GM18861 (cell line): ENCODE data around the gene MRPL36.
"Not testable (repeated sequence)": the region's sequence is repeated elsewhere in the genome, so short reads cannot be mapped to it uniquely, and the experiment has no call there.

Source experiments
- ATAC-seq: cut with Tn5 transposase; IDR thresholded peaks from one replicate; pipeline ENCODE4 v1.9.1; 2021; ENCODE audit not compliant: unreplicated experiment

Gene MRPL36

DNA sequence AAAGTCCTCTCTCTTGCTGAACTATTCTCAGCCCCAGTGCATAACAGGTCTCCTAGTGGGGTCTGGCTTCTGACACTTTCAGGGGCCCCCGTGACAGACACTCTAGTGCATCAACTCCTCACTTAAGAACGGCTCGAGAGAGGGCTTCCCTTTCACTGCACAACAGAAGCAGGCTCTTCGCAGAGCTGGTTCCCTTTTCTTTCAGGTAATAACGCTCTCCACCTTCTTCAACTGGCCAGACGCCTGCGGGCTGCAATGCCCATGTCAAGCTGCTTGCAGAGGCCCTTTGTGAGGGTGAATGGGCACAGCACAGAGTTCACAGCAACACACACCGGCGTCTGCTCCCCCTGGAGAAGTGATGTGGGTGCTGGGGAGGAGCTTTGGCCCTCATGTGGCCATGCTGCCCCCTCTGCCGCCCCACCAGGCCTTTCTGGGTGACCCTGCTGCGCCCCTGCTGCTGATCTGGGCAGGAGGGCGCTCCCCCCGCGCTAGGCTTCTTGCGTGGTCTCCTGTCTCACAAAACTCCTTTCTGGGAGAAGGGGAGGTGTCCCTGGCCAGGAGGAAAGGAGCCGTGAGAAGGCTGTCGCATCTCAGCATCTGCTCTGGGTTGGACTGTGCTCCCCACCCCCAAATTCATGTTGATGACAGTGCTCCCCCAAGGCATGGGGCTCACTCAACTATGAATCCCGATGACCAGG is 2.4 kb downstream of the MRPL36 start:
- no peak for ATAC-seq

DNA sequence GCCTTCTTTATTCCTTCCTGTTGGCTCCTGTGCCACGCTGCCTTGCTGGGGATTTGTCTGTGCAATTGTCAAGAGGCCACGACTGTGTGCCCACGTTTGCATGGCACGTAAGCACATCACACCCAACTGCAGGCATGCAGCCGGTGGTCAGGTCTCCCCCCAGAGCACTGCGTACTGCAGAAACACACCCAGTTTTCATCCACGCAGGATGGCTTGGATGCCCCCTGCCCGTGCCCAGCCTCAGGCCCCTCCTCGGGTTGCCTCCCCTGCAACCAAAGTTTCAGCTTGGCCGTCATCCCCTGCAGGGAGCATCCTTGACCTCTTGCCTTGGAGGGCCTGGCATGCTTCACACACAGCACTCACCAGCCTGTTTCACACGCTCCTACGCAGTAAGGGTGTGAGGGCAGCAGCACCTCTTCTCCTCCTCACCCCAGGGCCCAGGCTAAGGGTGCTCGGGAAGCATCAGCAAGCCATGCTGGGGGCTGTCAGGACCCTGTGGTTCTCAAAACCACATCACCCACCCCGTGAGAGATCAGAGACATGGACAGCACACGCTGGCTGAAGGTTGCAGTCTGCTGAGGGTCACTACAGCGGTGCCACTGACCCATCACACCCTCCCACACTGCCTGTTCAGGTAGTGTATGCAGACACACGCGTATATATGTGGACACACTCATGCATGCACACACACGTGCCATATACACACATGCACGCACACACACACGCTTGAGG is 3.1 kb downstream of the MRPL36 start:
- no peak for ATAC-seq

DNA sequence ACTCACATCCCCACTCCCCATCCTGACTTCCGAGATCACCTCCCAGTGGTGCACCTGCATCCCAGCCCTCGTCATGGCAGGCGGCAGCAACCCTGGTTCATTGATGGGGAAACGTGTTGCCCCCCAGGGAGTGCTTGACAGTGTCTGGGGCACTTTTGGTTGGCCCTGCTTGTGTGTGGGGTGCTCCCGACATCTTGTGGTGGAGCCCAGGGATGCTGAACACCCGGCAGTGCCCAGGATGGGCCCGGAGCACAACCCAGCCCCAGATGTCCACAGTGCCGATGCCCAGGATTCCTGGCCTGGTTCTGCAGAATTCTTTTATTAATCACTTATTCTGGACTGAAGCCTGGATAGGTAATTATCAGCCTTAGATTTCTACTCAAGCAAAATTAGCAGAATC is 3.7 kb downstream of the MRPL36 start:
- no peak for ATAC-seq

DNA sequence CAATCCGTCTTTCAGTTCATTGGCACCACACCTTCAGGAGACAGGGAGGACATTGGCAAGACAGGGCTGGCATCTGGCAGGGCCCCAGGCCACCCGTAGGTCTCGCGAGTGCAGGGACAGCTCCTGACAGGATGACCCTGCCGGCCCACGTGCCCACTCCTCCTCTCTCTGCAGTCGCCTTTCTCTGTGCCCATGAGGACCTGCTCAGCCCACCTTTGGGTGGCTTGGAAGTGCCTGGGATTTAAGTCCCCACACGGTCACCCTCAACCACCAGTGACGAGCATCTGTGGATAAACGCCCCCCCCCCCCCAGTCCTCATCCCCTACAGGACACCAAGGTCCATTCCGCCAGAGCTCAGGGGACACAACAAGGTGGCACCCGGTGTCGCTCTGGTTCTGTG is 4.1 kb downstream of the MRPL36 start:
- no peak for ATAC-seq

DNA sequence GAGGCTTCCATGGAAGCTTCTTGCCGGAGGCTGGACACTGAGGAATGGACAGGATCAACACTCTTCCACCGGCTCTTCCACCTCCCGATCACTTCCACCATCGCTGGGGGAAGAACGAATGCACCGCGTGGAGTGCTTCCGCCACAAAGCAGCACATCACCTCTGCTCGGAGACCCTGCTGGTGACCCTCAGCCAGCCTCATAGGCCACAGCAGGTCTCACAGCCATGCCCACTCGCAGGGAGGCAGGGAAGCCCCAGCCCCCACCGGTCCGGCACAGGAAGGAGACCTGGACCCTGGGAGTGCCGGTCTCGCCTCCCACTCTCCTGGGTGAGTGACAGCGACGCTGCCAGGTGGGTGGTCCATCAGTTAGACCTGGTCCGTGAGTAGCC is 4.7 kb downstream of the MRPL36 start:
- ATAC-seq: no peak

DNA sequence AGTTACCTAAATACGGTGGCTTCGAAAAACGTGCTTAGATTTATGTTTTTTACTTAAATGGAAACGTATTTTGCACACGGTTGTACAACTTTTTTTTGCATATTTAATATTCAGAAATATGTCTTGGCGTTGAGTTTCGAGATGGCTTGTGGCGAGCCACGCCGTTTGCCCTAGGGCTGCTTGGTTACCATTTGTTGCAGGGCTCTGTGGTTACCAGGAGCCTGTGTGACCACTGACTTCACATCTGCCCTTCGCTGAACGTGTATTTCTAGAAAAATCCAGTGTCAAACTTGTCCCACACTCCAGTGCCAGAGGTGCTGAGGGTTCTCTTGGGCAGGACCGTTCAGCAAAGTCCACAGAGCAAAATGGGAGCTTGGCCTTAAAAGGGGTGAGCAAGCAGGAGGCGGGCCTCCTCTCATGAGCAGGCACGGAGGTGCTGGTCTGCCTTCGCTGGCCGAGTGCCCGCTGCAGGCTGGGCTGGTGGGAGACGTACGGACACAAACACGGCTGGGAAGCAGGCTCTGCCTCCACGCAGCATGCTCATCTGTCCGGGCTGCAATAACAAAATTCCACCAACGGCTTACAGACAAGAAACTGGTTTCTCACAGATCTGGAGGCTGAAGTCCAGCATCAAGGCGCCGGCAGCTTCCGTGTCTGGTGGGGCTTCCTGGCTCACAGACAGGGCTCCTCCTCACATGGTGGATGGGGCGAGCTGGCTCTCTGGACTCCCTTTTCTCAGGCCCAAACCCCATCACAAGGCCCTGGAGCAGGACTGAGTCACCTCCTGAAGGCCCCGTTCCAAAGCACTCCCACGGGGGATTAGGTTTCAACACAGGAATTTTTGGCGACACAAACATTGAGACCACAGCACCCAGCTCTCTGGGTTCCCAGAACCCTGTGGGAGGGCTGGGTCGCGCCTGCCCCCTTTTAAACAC is 5.4 kb downstream of the MRPL36 start:
- ATAC-seq: no peak

DNA sequence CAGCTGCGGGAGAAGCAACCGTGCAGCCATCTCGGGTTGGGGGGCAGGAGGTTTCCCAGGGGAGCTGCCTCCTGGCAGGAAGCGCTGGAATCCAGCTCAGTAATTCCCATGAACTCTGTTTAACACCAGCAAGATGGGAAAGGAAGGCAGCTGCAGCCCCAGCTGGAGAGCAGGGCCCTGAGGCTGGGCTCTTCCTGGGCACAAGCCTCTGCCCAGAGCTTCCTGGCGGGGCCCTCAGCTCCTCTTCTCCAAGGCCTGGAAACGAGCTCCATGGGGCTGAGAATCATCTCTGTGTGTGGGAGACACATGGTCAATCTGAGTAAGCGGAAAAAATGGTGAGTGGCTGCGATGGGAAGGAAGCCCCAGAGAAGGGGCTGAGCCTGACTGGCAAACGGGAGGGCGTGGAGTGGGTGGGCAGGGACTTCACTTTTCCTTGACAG is 6.3 kb downstream of the MRPL36 start:
- no peak for ATAC-seq

DNA sequence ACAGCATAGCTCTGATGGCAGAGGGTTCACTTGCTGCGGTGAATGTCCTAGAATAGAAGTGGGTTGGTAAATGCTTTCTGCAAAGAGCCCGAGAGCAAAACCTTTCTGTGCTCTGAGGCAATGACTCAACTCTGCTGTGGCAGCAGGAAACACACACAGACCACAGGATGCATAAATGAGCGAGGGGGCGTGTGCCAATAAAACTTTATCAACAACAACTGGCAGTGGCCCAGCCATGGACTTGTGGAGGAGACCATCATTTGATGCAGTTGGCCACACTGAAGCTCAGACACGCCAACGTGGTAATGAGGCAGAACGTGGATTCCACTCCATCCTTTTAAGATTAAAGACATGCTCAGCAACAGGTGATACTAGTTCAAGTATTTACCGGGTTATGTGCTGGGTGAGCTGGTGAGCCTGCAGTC is 6.8 kb downstream of the MRPL36 start:
- peak; percentile 98 for ATAC-seq

DNA sequence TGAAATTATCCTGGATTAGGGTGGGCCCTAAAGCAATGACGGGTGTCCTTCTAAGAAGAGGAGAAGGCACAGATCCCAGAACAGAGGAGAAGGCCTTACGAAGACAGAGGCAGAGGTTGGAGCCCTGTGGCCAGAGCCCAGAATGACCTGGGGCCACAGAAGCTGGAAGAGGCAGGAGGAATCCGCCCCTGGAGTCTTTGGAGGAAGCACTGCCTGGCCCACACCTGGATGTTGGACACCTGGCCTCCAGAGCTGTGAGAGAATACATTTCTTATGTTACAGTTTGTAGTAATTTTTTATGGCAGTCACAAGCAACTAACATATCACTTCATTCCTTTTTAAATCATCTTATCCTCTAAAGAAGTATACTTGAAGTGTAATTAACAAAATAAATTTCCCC is 8.5 kb downstream of the MRPL36 start:
- ATAC-seq: no peak

DNA sequence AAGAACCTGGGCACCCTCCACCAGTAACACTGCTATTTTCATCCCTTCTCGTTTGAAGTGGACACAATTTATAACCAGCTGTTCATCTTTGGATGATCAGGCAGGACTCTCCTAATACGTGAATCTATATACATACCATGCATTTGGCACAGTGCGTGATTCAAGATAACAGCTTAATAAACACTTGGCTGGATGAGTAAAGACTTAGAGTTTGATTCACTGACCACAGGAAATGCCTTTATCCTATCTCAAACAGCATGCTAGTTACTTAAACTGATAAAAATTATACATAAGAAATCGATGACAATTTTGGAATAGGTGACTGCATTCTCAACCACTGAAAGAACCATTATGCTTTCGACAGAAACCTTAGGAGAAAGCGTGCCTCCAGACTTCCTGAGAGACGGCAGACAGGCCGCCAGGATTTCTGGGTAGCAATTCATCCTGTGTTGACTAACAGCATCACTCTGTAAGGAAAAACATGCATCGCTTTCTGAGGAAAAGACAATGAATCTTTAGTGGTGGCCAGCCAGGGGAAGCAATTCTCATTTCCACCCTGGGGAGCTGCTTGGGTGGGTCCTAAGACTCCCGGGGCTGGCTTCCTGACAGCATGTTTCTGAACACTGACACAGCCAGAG is 9.7 kb downstream of the MRPL36 start:
- no peak for ATAC-seq

DNA sequence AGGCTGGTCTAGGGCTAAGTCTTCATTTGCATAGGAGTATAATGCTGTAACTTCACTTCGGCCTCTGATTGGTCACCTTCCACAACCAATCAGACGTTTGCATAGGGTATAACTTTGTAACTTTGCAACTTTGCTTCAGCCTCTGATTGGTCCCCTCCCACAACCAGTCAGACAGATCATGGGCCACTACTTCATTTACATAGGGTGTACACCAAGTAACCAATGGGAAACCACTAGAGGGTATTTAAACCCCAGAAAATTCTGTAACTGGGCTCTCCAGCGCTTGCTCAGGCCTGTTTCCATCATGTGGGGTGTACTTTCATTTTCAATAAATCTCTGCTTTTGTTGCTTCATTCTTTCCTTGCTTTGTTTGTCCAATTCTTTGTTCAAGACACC is 10.2 kb downstream of the MRPL36 start:
- not testable (repeated sequence) for ATAC-seq

DNA sequence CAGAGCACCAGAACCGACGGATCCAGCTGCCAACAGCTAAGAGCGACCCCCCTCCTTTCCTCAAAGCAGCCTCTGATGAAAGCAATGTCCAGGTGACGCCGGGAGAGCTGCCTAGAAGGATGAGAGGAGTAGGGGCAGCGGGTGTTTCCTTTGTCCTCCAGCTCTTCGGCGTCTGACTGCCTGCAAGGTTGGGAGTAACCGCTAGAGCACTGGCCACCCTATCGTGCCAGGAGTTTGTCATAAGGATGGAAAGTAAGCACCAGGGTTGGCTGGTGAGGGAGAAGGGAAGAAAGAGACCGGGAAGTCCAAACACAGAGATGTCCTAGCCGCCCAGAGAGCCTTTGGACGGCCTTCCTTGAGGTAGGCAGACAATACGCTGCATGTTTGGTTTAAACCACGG is 10.8 kb downstream of the MRPL36 start:
- no peak for ATAC-seq

DNA sequence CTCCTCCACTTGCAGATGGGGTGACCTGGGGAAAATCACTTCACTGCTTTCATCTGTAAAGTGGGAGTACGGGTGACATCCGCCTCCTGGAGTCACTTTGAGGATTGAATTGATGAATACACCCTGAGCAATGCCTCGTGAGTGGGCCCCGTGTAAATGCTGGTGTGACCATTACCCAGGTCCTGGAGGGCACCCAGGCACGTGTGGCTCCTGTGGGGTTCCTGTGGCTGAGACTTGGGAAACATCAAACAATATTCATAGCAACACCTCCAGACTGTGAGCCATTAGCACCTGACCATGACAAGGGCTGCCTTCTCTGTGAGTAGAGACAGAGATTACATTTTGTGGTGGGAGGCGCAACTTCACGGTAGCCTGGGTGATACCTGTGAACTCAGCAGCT is 11.4 kb downstream of the MRPL36 start:
- ATAC-seq: no peak

DNA sequence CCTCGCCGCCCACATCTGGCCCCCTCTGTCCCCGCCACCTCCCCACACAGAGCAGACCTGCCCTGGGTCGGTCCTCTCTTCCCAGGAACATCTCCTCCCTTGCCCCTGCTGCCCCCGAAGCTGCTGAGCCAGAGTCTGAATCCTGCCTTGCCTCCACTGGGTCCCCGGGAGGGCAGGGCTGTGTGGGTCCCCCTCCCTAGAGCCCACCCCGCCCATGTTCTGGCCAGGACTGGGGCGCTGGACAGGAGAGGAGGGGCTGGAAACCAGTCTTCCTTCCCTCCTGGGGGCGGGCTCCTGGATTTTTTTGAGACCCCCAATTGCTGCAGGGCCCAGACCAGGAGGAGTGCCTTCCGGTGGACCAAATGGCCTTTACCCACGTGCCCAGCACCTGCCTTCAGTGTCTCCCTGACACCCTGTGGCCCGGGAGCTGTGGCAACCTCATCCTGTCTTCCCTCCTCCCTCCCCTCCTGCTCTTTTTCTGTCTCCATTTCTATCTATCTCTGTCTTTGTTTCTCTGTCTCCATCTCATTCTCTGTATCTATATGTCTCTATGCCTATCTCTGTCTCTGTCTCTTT is 12.1 kb downstream of the MRPL36 start:
- ATAC-seq: no peak

DNA sequence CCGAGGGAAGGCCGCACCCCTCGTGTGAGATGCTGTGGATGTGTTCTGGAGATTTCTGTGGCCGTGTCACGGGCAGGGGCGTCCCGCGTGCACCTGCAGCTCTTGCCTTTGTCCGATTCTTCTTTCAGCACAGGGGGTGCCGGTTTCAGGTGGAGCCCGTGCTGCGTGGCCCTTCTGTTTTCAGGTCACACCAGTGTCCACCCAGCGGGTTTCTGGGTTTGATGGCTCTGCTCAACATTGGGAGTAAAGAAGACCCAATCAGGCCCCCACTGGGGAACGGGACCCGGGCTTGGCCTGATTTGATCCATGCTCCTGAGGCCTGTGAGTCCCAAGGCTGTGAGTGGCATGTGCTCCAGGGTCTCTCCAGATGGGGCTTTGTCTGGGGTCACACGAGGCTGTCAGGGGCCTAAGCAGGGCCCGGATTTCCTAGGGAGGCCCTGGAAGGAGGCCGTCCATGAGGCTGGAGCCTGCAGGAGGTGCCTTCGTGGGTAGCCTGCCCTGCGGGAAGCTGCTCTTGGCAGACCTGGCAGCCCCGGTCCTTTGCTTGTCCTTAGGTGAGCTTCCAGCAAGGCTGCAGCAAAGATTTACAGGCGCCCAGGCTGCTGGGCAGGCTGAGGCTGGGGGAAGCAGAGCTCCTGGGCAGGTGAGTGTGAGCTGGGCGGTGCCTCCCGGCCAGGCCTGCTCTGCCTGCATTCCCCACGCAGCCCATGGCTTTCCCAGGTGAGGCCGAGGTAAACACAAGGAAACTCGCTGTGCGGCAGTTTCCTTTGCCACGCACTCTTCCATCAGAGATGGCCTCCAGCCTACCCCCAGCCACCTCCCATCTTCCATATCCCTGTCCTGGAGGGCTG is 12.8 kb downstream of the MRPL36 start:
- ATAC-seq: no peak

DNA sequence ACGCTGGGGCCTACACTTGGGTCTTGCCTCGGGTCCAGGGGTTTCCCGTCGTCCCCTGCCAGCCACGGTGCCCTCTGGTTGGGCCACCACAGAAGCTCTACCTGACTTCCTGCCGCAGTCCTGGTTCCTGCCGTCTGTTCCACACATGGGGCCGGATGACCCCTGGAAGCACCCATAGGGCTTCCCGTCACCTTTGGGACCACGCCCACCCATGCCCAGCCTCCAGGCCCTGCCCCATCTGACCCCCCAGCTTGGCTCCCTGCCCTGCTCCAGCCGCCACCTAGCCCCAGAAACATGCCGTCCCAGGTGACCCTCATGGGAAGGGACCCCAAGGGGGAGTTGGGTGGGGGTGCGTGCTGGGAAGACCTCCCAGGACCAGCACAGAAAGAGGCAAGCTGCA is 13.7 kb downstream of the MRPL36 start:
- ATAC-seq: no peak

DNA sequence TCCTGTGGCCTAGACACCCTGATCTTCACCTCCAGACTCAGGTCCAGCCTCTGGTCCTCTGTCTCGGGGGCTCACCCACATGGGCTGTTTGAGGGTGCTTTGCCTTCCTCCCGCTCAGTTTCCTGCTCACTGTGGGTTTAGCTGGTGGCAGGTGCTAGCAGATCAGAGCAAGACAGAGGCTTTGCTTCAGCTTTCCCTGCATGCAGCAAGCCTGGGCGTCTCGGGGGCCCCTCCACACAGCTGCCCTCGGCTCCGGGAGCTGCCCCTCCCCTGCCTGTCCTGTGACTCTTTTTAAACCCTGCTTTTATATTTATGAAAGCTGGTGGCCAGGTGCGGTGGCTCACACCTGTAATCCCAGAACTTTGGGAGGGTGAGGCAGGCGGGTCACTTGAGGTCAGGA is 14.6 kb downstream of the MRPL36 start:
- no peak for ATAC-seq

DNA sequence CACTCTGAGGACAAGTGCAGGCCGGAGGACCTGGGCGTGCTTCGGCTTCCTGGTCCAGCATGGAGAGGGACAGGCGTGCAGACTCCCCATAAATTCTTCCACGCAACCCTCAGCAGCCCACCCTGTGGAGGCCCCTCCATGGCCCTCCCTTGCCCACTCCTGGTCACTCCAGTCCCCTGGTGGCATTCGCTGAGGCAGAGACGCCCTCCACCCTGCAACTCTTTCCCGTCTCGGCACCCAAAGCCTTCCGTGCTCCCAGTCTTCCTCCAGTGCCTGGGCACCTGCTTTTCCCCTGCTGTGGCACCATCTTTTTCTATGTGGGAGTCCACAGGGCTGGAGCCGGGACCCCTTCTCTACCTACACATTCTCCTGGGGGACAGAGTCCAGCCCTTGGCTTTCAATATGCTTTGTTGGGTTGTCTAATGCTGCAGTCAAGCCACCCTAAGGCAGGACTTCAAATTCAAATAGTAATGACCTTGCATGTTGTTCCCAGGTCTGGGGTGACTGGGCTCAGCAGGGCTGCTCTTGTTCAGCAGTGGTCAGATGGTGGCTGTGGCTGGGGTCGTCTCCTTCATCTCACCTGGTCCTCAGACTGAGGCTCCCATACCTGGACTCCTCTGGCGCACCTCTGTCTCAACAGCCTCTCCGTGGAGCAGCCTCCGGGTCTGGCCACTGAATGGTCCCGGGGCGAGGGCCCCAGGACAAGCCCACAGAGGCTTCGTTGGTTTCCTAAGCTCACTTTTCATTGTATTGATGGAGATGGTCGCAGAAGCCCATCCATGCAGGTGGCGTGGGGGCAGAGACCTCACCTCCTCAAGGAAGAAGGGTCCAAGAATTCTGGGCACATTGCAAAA is 15.2 kb downstream of the MRPL36 start:
- ATAC-seq: no peak

DNA sequence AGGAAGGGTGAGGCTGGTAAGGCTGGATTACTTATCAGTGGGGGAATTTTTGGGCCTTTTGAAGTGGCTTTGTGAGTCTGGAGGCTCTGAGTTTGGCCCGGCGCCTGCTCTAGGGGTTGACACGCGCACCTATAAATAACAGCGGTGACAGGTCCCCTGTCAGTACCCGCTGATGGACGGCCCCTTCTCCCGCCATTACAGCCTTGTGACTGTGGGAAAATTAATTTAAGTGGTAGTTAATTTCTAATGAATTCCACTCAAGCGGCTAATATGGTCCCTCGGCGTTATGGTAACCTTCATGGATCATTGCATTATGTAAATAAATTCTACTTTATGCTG is 16.5 kb downstream of the MRPL36 start:
- peak; percentile 68 for ATAC-seq
